ENCODE results near the gene RIPOR1.
"Not testable (repeated sequence)": the region's sequence is repeated elsewhere in the genome, so short reads cannot be mapped to it uniquely, and the experiment has no call there.

RIPOR1 gene

GRCh38 chr16:67483150-67483549 lies 45.5 kb upstream of the RIPOR1 start, which contains the start of gene AGRP:
TSS of gene AGRP (minus strand) at chr16:67483547. CDS start at chr16:67483398, 149 bp downstream.
- DNase-seq, result no peak
- Histone ChIP-seq H3K27ac (no peak within 1 kb of the TSS), H3K9me3 (ENCODE audit: severe bottlenecking) (no peaks in the 10 kb centered on the region), H3K27me3 (ENCODE audit: insufficient read depth, low read depth, severe bottlenecking) (no peaks in the 10 kb centered on the region), H3K4me3 (ENCODE audit: low read depth, low read length) (no peak within 1 kb of the TSS), H3K36me3 (peaks cover under 1% of the 10 kb centered on the region; the same call in 1 of the 2 replicates)
- TF ChIP-seq CTCF (IDR thresholded peaks at IDR 0.05; ENCODE audit: low read depth, low read length), result no peak

GRCh38 chr16:67483731-67484525 lies 44.7 kb upstream of the RIPOR1 start:
- Histone ChIP-seq H3K4me3 (ENCODE audit: low read depth, low read length) (no peak overlapping the region), H3K27me3 (ENCODE audit: insufficient read depth, low read depth, severe bottlenecking) (no peaks in the 10 kb centered on the region), H3K36me3 (no peaks in the 10 kb centered on the region), H3K27ac (no peak overlapping the region), H3K9me3 (ENCODE audit: severe bottlenecking) (no peaks in the 10 kb centered on the region)
- DNase-seq, result no peak
- no peak for TF ChIP-seq CTCF (IDR thresholded peaks at IDR 0.05; ENCODE audit: low read depth, low read length)

GRCh38 chr16:67486805-67487204 lies 41.8 kb upstream of the RIPOR1 start:
- no peaks in the 10 kb centered on the region for H3K36me3 ChIP-seq
- no peaks in the 10 kb centered on the region for H3K27me3 ChIP-seq (ENCODE audit: insufficient read depth, low read depth, severe bottlenecking)
- no peak overlapping the region for H3K27ac ChIP-seq
- no peak for TF ChIP-seq CTCF (IDR thresholded peaks at IDR 0.05; ENCODE audit: low read depth, low read length)
- no peaks in the 10 kb centered on the region for H3K9me3 ChIP-seq (ENCODE audit: severe bottlenecking)
- no peak for DNase-seq
- no peak overlapping the region for H3K4me3 ChIP-seq (ENCODE audit: low read depth, low read length)

DNA sequence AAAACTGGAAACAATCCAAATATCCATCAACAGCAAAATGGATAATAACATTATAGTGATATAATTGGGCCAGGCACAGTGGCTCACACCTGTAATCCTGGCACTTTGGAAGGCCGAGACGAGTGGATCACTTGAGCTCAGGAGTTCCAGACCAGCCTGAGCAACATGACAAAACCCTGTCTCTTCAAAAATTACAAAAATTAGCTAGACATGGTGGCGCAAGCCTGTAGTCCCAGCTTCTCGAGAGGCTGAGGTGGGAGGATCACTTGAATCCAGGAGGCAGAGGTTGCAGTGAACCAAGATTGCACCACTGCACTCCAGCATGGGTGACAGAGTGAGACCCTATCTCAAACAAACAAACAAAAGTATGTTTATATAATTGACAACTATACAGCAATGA lies 41.1 kb upstream of the RIPOR1 start:
- H3K27me3 ChIP-seq (ENCODE audit: insufficient read depth, low read depth, severe bottlenecking), result not testable (repeated sequence)

GRCh38 chr16:67489401-67490083 lies 39.1 kb upstream of the RIPOR1 start:
- Histone ChIP-seq H3K27ac (no peak overlapping the region; the same call in 1 of the 2 replicates), H3K36me3 (no peaks in the 10 kb centered on the region), H3K4me3 (ENCODE audit: low read depth, low read length) (no peak overlapping the region), H3K9me3 (ENCODE audit: severe bottlenecking) (no peaks in the 10 kb centered on the region), H3K27me3 (ENCODE audit: insufficient read depth, low read depth, severe bottlenecking) (no peaks in the 10 kb centered on the region)
- DNase-seq, result no peak
- no peak for TF ChIP-seq CTCF (IDR thresholded peaks at IDR 0.05; ENCODE audit: low read depth, low read length)

More for the DNA sequence above, 41.1 kb upstream of the RIPOR1 start:
- DNase-seq; H3K36me3 ChIP-seq; H3K9me3 ChIP-seq (ENCODE audit: severe bottlenecking); H3K27ac ChIP-seq; H3K4me3 ChIP-seq (ENCODE audit: low read depth, low read length): not testable (repeated sequence)

DNA sequence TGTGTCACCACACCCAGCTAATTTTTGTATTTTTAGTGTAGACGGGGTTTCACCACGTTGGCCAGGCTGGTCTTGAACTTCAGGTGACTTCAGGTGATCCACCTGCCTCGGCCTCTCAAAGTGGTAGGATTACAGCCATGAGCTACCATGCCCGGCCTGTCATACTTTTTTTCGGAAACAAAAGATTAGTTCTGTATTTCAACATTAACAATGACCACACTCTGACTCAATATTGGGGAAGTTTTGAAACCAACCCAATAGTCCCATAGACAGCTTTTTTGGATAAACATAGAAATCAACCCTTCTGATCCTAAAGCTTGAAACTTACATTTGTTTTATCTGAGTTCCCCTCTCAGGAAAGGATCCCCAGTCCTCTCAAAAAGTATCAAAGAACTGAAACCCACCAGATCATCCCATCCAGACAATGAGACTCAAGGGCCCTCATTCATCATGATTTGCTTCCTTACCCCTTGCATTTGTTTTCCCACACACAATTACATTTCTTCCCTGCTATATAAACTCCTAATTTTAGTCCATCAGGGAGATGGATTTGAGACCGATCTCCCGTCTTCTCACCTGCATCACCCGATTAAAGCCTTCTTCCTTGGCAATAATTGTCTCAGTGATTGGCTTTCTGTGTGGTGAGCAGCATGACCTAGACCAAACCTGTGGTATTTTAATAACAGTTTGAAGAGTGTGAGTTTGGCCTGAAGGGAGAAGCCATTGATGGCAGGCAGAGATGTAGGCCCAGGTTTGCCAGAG lies 38.1 kb upstream of the RIPOR1 start:
- H3K27ac ChIP-seq, result no peak overlapping the region
- no peak overlapping the region for H3K4me3 ChIP-seq (ENCODE audit: low read depth, low read length)
- no peaks in the 10 kb centered on the region for H3K36me3 ChIP-seq
- TF ChIP-seq CTCF (IDR thresholded peaks at IDR 0.05; ENCODE audit: low read depth, low read length), result no peak
- no peaks in the 10 kb centered on the region for H3K9me3 ChIP-seq (ENCODE audit: severe bottlenecking)
- H3K27me3 ChIP-seq (ENCODE audit: insufficient read depth, low read depth, severe bottlenecking), result no peaks in the 10 kb centered on the region
- no peak for DNase-seq
